Adipocyte (in vitro differentiated cells): ENCODE data around the gene GPR107.
A peak's percentile ranks its signal among the peaks of the same experiment; 100 is the strongest.

Source experiments
- DNase-seq: peaks from one replicate; pipeline ENCODE4 v3.0.0-alpha.2; 2015; ENCODE audit warnings: low read depth
- H3K27me3 ChIP-seq: replicated peaks from 2 replicates; pipeline ENCODE4 v1.7.0; 2013; ENCODE audit warnings: mild to moderate bottlenecking, low read length, moderate library complexity; ENCODE audit not compliant: control insufficient read depth, insufficient read depth
- H3K36me3 ChIP-seq: 2 replicates; pipeline ENCODE4 v1.7.0; 2013; ENCODE audit warnings: low read length, mild to moderate bottlenecking, moderate library complexity; ENCODE audit not compliant: control insufficient read depth, insufficient read depth, severe bottlenecking
- H3K4me1 ChIP-seq: 2 replicates; pipeline ENCODE4 v1.7.0; 2013; ENCODE audit warnings: mild to moderate bottlenecking, low read length, moderate library complexity; ENCODE audit not compliant: control insufficient read depth, insufficient read depth
- H3K4me3 ChIP-seq: 2 replicates; pipeline ENCODE4 v1.7.0; 2013; ENCODE audit warnings: mild to moderate bottlenecking, low read length, moderate library complexity
- H3K9ac ChIP-seq: 2 replicates; pipeline ENCODE4 v1.7.0; 2013; ENCODE audit warnings: mild to moderate bottlenecking, low read length, moderate library complexity
- H3K9me3 ChIP-seq: 2 replicates; pipeline ENCODE4 v1.7.0; 2013; ENCODE audit warnings: mild to moderate bottlenecking, low read length, moderate library complexity; ENCODE audit not compliant: control insufficient read depth

Gene GPR107

GRCh38 chr9:130100681-130101080 is 47.0 kb downstream of the GPR107 start:
- Histone ChIP-seq H3K9me3 (no peaks in the 10 kb centered on the region), H3K36me3 (peaks cover 88% of the 10 kb centered on the region), H3K4me3 (no peak overlapping the region), H3K9ac (no peak overlapping the region), H3K27me3 (no peaks in the 10 kb centered on the region), H3K4me1 (peaks cover 7% of the 10 kb centered on the region)
- no peak for DNase-seq

DNA sequence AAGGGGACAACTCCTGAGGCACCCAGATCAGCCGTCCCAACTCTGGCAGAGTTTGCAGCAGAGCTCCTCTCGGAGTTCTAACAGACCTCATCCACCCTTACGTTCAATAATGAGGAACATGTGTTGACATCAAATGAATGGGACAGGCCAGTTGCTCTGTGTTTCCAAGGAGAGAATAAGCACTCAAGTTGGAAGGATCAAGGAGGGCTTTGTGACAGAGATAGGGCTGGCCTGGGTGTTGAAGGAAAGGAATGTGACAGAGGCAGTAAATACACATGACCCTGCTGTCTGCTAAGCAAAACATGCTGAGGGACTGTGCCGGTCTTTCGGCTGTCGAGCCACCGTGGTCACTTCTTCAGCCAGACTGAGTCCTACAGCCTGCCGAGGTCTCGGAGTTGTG is 48.2 kb downstream of the GPR107 start:
- no peak overlapping the region for H3K9ac ChIP-seq
- H3K4me3 ChIP-seq, result no peak overlapping the region
- H3K4me1 ChIP-seq, result peaks cover 7% of the 10 kb centered on the region
- H3K9me3 ChIP-seq, result no peaks in the 10 kb centered on the region
- H3K36me3 ChIP-seq, result peaks cover 85% of the 10 kb centered on the region
- DNase-seq, result no peak
- H3K27me3 ChIP-seq, result no peaks in the 10 kb centered on the region

GRCh38 chr9:130104491-130105193 is 50.9 kb downstream of the GPR107 start:
- Histone ChIP-seq H3K9me3 (no peaks in the 10 kb centered on the region), H3K4me3 (no peak overlapping the region), H3K36me3 (peaks cover 73% of the 10 kb centered on the region), H3K9ac (no peak overlapping the region), H3K27me3 (no peaks in the 10 kb centered on the region), H3K4me1 (peaks cover 10% of the 10 kb centered on the region)
- no peak for DNase-seq

DNA sequence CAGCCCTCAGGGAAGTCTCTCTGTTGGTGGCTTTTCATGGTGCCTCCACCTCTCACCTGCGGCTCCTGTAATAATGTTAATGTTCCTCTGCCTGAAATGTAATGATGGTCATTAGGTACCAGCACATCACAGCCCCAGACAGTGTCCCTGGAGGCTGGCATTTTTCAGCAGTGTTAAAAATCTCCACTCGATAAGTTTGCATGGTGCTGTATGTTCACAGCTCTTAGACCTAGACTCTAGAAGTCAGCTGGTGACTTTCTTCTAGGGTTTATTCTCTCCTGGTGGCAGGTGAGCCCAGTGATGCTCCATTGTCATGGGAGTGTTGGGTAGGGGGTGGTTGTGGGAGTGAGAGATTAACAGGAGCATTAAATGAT is 53.1 kb downstream of the GPR107 start:
- Histone ChIP-seq H3K36me3 (peaks cover 68% of the 10 kb centered on the region), H3K27me3 (no peaks in the 10 kb centered on the region), H3K9me3 (no peaks in the 10 kb centered on the region), H3K4me1 (peaks cover 14% of the 10 kb centered on the region), H3K4me3 (no peak overlapping the region), H3K9ac (no peak overlapping the region)
- DNase-seq, result no peak

- peaks cover 14% of the 10 kb centered on the region for H3K4me1 ChIP-seq
- no peak overlapping the region for H3K4me3 ChIP-seq
- peak; percentile 97 for DNase-seq
- no peak overlapping the region for H3K9ac ChIP-seq
- no peaks in the 10 kb centered on the region for H3K27me3 ChIP-seq
- H3K9me3 ChIP-seq, result no peaks in the 10 kb centered on the region
- H3K36me3 ChIP-seq, result peaks cover 68% of the 10 kb centered on the region
These were observed 53.6 kb downstream of the GPR107 start for GRCh38 chr9:130107234-130107861.

- no peak for DNase-seq
- no peak overlapping the region for H3K4me3 ChIP-seq
- no peak overlapping the region for H3K9ac ChIP-seq
- H3K4me1 ChIP-seq, result peaks cover 14% of the 10 kb centered on the region
- H3K9me3 ChIP-seq, result no peaks in the 10 kb centered on the region
- H3K36me3 ChIP-seq, result peaks cover 64% of the 10 kb centered on the region
- no peaks in the 10 kb centered on the region for H3K27me3 ChIP-seq
These were observed 54.2 kb downstream of the GPR107 start for GRCh38 chr9:130107955-130108354.

- no peaks in the 10 kb centered on the region for H3K9me3 ChIP-seq
- H3K36me3 ChIP-seq, result peaks cover 48% of the 10 kb centered on the region
- H3K9ac ChIP-seq, result no peak overlapping the region
- no peaks in the 10 kb centered on the region for H3K27me3 ChIP-seq
- no peak for DNase-seq
- H3K4me3 ChIP-seq, result no peak overlapping the region
- H3K4me1 ChIP-seq, result peaks cover 7% of the 10 kb centered on the region
These were observed 56.5 kb downstream of the GPR107 start for GRCh38 chr9:130110166-130110565.

DNA sequence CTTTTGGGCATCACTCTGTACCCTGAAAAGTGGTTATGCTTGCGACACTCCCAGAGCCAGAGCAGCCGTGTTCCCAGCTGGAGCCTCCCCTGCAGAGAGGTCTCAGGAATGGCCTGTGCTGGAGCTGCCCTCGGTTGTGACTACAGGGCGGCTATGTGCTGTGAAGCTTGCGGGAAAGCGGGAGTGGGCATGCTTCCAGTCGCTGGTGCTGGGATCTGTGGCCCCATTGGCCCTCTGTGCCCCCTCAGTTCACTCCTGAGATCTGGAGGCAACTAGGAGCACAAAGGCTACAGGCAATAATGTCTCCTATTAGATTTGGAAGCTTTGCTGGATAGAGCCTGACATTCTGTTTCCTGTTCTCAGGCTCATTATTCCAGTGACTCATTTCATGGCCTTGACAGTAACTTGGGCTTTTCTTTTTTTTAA is 56.9 kb downstream of the GPR107 start:
- peaks cover 46% of the 10 kb centered on the region for H3K36me3 ChIP-seq
- no peak overlapping the region for H3K4me3 ChIP-seq
- H3K27me3 ChIP-seq, result no peaks in the 10 kb centered on the region
- no peaks in the 10 kb centered on the region for H3K9me3 ChIP-seq
- H3K9ac ChIP-seq, result no peak overlapping the region
- peaks cover 7% of the 10 kb centered on the region for H3K4me1 ChIP-seq
- DNase-seq, result peak; percentile 30

DNA sequence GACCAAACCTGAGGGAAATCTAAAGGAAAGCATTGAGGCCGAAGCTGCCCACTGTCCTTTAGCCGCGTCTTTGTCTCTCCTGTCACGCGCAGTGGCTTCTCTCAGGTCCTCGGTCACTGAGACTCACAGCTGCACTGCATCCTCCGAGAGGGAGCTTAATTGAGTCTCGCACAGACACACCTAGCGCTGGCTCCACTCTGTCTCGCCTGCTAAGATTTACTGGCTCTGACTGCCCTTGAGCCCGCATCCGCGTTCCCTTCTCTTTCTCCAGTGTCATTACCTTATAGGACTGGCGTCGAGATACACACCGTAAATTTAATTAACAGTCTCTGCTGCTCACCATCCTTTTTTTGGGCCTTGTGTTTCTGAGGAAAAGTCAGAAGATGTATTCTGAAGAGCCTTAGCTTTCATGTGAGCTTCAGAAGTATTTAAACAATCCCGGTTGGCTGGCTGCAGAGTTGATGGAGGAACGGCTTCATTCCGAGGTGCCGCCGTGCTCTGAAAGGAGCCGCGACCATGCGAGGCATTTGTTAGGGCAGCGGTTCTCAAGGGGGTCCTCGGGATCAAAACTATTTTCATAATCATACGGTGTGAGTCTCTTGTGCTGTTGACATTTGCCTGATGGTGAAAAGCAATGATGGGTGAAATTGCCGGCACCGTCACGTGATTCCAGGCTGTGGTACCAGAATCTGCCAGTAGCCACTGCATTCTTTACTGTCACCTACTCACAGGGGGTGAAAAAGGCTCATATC is 58.3 kb downstream of the GPR107 start:
- Histone ChIP-seq H3K36me3 (peaks cover 47% of the 10 kb centered on the region), H3K9me3 (no peaks in the 10 kb centered on the region)

DNA sequence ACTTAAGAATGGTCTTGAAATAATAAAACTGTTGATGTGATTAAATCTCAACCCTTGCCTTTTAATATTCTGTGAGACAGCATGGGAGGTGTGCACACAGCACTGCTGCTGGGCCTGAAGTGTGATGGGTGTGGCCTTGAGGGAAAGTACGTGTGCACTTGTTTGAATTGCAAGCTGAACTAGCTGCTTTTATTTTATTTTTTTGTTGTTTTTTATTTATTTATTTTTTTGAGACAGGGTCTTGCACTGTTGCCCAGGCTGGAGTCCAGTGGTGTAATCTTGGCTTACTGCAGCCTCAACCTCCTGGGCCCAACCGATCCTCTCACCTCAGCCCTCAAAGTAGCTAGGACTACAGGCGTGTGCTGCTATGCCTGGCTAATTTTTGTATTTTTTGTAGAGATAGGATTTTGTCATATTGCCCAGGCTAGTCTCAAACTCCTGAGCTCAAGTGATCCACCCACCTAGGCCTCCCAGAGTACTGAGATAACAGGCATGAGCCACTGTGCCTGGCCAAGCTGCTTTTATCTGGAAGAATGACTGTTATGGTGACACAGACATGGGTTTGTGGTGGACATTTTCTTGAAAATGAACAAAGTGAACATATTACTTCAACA is 58.9 kb downstream of the GPR107 start:
- Histone ChIP-seq H3K4me3 (no peak overlapping the region), H3K4me1 (peaks cover 9% of the 10 kb centered on the region), H3K9me3 (no peaks in the 10 kb centered on the region), H3K27me3 (no peaks in the 10 kb centered on the region), H3K9ac (no peak overlapping the region), H3K36me3 (peaks cover 44% of the 10 kb centered on the region)
- DNase-seq, result no peak

More for the DNA sequence above, 58.3 kb downstream of the GPR107 start:
- H3K9ac ChIP-seq, result no peak overlapping the region
- no peak for DNase-seq
- H3K4me1 ChIP-seq, result peaks cover 7% of the 10 kb centered on the region
- no peak overlapping the region for H3K4me3 ChIP-seq
- H3K27me3 ChIP-seq, result no peaks in the 10 kb centered on the region

- Histone ChIP-seq H3K36me3 (peaks cover 33% of the 10 kb centered on the region), H3K4me1 (peaks cover 23% of the 10 kb centered on the region), H3K9me3 (no peaks in the 10 kb centered on the region), H3K4me3 (no peak overlapping the region), H3K9ac (no peak overlapping the region), H3K27me3 (no peaks in the 10 kb centered on the region)
- peak; percentile 28 for DNase-seq
These were observed 61.0 kb downstream of the GPR107 start for GRCh38 chr9:130114741-130115140.
